Aorta (tissue), 5 donors: ENCODE results near the gene CDK6. TPM values are rescaled to one million over a fixed set of nuclear protein-coding genes. Genes with fewer than 3 reads are reported as not detected.

Source experiments
- ATAC-seq: fragments of 200-7000 bp; cut with Tn5 transposase; one replicate; pipeline ENCODE4 v1.9.1; 2022; ENCODE audit warnings: moderate library complexity; ENCODE audit not compliant: low FRiP score
- DNase-seq, 2 donors: peaks; one replicate each; pipeline ENCODE4 v3.0.0-alpha.2; 2020
- H3K27ac ChIP-seq, 2 donors: one replicate each; pipeline ENCODE4 v1.5.1; 2013; ENCODE audit warnings: low read length in 2 of 2, mild to moderate bottlenecking in 2 of 2, moderate library complexity in 2 of 2, control low read depth in 1 of 2, inconsistent platforms in 1 of 2, low read depth in 1 of 2
- H3K27me3 ChIP-seq, 2 donors: one replicate each; pipeline ENCODE4 v1.6.1; 2013; ENCODE audit warnings: control low read depth in 1 of 2, low read length in 1 of 2, mild to moderate bottlenecking in 1 of 2, moderate library complexity in 1 of 2; ENCODE audit not compliant: insufficient read depth in 2 of 2, control insufficient read depth in 1 of 2
- H3K36me3 ChIP-seq, 2 donors: one replicate each; pipeline ENCODE4 v1.6.1; 2013; ENCODE audit warnings: control low read depth in 1 of 2, low read length in 1 of 2, mild to moderate bottlenecking in 1 of 2; ENCODE audit not compliant: insufficient read depth in 2 of 2, control insufficient read depth in 1 of 2
- H3K4me1 ChIP-seq, 2 donors: one replicate each; pipeline ENCODE4 v1.6.1; 2013; ENCODE audit warnings: low read length in 2 of 2, control low read depth in 1 of 2, mild to moderate bottlenecking in 1 of 2, moderate library complexity in 1 of 2; ENCODE audit not compliant: insufficient read depth in 2 of 2, control insufficient read depth in 1 of 2
- H3K4me3 ChIP-seq, 2 donors: one replicate each; pipeline ENCODE4 v1.5.1; 2013; ENCODE audit warnings: low read length in 2 of 2, control low read depth in 1 of 2, mild to moderate bottlenecking in 1 of 2
- H3K9me3 ChIP-seq: one replicate; pipeline ENCODE4 v1.6.1; 2013; ENCODE audit warnings: mild to moderate bottlenecking, low read length; ENCODE audit not compliant: control insufficient read depth
- WGBS, 2 donors: extraction: QIAGEN DNeasy Blood & Tissue Kit; methylation state at CpG; one replicate each; pipeline ENCODE4 v1.1.7; 2013; 5-methylcytosine and 5-hydroxymethylcytosine counted together
- intact Hi-C, 2 donors: fragments of 100-400 bp; cut with DNase I; formaldehyde crosslinking; loops; one replicate each; pipeline versions ENCODE4 v1.14.2 to v1.15.0; 2022
- polyA plus RNA-seq, 2 donors: library from polyadenylated mRNA; stranded (reverse); fragments of 200-250 nt; gene quantifications; one replicate each; pipeline ENCODE4 v1.2.3, GENCODE V29; 2013
- total RNA-seq, 2 donors: library from RNA; stranded (reverse); fragmentation: NEBNext Ultra II Directional; extraction: Animal tissue kit (Norgen Biotek cat#: 25700); gene quantifications; one replicate each; pipeline ENCODE4 v1.2.1, GENCODE V29; 2021
- donor health status: healthy with polysubstance abuse.
- donor health status: Bipolar disorder and iron deficiency.
- donor health status: DM: no; HTN: no; CAD: no.
- donor health status: DM: no; HTN: no; CAD: no.
- donor health status: DM: yes; HTN: yes; CAD: no.

The CDK6 gene
- total and polyA plus RNA-seq, 4 donors, result 2.8 to 26.0 (median 11.4) TPM

DNA sequence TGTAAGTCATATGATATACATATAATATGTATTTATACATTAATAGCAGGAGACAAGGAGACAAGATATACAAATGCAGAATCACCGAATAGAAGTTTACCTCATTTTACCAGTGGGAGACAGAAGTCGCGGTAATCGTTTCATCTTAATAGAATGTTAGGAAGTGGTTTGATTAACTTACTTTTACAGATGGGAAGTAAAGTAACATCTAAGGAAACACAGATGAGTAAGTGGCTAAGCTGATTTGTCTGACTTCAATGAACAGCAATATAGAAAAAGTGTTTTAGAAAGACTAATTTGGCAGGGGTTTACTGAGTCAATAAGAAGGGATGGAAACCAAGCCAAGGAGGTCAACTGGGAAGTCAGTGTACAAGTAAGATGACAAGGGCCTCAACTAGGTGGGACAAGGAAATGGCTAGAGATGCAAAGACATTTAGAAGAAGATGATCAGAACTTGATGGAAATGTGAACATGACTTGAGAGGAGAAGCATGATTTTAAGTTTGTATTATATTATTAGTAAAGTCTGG is 210.0 kb downstream of the CDK6 start:
- Histone ChIP-seq H3K36me3 (no peaks in the 10 kb centered on the region), H3K4me1 (peaks cover 0 to under 1% of the 10 kb centered on the region in 2 donors), H3K27me3 (no peaks in the 10 kb centered on the region), H3K4me3 (no peak overlapping the region), H3K9me3 (no peaks in the 10 kb centered on the region), H3K27ac (no peak overlapping the region)
- 92 to 96% methylated on average over 4 of the region's 4 CpGs for WGBS, 2 donors
- intact Hi-C loops, result no loop called here
- no peak for DNase-seq
- ATAC-seq, result no peak

DNA sequence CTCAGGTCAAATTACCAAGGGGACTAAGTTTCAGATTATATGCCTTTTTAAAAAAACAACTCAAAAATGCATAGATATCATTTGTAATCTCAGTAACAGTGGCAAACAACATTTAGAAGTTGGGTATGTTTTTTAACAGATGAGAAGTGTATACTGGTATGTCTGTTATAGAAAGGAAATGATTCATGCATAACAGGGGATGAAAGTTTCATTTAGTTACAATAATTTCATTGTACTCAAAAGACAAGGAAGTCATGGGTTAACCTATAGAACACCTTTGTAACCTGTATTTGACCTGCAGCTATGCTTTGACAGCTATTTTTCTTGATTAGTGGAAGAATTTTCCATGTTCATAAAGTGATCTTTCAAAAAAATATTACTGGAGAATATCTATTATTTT is 210.8 kb downstream of the CDK6 start:
- no peak overlapping the region for H3K27ac ChIP-seq
- H3K4me1 ChIP-seq, result peaks cover 0 to 1% of the 10 kb centered on the region in 2 donors
- H3K36me3 ChIP-seq, result no peaks in the 10 kb centered on the region
- DNase-seq, result no peak
- ATAC-seq, result no peak
- intact Hi-C loops, result no loop called here
- no peaks in the 10 kb centered on the region for H3K9me3 ChIP-seq
- no peak overlapping the region for H3K4me3 ChIP-seq
- no peaks in the 10 kb centered on the region for H3K27me3 ChIP-seq

DNA sequence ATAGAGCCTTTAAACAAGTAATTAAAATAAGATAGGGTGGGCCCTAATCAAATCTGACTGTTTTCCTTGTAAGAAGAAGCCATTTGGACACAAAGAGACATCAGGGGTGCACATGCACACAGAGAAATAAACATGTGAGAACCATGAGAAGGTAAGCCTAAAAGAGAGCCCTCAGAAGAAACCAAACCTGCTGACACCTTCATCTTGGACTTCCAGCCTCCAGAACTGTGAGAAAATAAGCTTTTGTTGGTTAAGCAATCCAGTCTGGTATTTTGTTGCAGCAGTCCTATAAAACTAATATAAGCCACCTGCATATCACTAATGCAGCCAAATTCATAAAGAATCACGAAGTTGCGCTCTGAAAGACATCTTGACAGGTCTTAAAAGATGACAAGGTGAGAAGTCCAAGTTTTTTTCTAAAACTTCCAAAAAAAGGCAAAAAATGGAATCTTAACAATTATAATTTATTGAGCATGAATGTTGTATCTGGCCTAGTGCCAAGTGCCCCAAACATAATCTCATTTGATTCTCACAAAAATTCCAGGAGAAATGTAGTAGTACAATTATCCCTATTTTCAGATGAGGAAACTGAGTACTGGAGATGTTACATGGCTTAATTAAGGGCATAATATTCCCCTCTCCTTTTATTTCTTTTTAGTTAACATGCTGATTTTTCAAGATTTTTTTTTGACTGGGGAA is 211.9 kb downstream of the CDK6 start:
- Histone ChIP-seq H3K4me3 (no peak overlapping the region), H3K27ac (no peak overlapping the region), H3K9me3 (no peaks in the 10 kb centered on the region), H3K27me3 (no peaks in the 10 kb centered on the region), H3K4me1 (peaks cover 0 to 3% of the 10 kb centered on the region in 2 donors), H3K36me3 (no peaks in the 10 kb centered on the region)
- intact Hi-C loops, result loop anchor here (5.0 kb wide), 4 partner anchors 93 to 433 kb away; no protein-coding TSS in a partner anchor
- ATAC-seq (no peak), DNase-seq (no peak)
- 97 to 98% methylated on average over 2 of the region's 2 CpGs for WGBS, 2 donors

DNA sequence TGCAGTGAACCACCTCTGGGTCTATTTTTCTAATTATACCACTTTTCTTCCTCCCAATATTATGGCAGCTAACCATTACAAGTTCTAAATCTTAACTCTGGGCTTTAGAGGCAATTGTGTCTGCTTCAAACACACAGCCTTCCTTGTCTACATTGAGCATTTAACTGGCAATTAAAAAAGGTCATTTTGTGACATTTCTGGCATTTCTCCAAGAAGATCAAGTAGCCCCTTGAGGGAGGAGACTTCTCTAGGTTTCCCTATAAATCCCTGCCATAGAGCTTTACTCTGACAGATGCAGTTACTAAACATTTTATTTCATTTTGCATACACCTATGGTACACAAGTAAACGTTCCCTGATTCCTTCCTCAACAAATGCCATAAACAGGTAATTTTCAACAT is 212.8 kb downstream of the CDK6 start:
- Histone ChIP-seq H3K4me1 (peaks cover 0 to 3% of the 10 kb centered on the region in 2 donors), H3K36me3 (no peaks in the 10 kb centered on the region), H3K27me3 (no peaks in the 10 kb centered on the region), H3K9me3 (no peaks in the 10 kb centered on the region), H3K27ac (no peak overlapping the region), H3K4me3 (no peak overlapping the region)
- intact Hi-C loops, result loop anchor here (5.0 kb wide), 4 partner anchors 94 to 434 kb away; no protein-coding TSS in a partner anchor
- ATAC-seq (no peak), DNase-seq (no peak)
- 90 to 97% methylated on average over 1 of the region's 1 CpG for WGBS, 2 donors

DNA sequence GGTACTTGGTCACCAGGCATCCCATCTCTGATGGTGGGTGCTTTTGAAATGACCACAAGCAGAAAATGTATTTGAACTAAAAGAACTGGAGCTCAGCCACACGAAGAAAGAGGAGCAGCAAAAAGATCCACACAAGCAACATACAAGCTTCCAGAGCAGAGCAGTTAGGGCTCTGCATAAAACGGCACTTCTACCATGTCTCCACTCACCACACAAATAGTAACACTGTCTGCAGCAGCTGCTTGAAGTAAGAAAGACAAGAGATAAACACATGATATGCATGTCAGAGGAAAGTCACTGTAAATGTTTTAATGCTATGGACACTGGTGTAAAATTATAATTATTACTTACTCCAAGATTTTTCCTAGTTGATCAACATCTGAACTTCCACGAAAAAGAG is 213.7 kb downstream of the CDK6 start:
- intact Hi-C loops, result loop anchor here (5.0 kb wide), 4 partner anchors 95 to 435 kb away; no protein-coding TSS in a partner anchor
- Histone ChIP-seq H3K27ac (no peak overlapping the region), H3K4me3 (no peak overlapping the region), H3K4me1 (peaks cover 0 to 3% of the 10 kb centered on the region in 2 donors), H3K36me3 (no peaks in the 10 kb centered on the region), H3K9me3 (no peaks in the 10 kb centered on the region), H3K27me3 (no peaks in the 10 kb centered on the region)
- DNase-seq, result no peak
- ATAC-seq, result no peak
- WGBS, 2 donors, result 70 to 72% methylated on average over 3 of the region's 3 CpGs

DNA sequence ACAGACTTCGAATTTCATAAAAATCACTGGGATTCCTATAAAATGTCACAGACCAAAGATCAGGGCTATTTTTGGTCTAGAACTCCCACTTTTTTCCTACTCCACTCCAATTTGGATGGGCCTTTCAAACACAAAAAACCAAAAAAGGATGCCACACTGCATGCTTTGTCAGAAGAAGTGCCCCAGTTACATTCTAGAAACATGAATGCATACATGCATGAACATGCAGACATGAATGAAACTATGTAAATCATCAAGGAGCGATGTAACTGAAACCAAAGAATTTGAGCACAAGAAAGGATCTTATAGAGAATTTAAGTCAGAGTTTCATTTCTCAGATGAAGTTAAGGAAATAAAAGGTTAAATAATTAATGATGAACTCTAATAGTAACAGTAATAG is 214.3 kb downstream of the CDK6 start:
- 51% methylated on average over 2 of the region's 2 CpGs for WGBS, 2 donors
- no peak overlapping the region for H3K27ac ChIP-seq
- no peak for ATAC-seq

DNA sequence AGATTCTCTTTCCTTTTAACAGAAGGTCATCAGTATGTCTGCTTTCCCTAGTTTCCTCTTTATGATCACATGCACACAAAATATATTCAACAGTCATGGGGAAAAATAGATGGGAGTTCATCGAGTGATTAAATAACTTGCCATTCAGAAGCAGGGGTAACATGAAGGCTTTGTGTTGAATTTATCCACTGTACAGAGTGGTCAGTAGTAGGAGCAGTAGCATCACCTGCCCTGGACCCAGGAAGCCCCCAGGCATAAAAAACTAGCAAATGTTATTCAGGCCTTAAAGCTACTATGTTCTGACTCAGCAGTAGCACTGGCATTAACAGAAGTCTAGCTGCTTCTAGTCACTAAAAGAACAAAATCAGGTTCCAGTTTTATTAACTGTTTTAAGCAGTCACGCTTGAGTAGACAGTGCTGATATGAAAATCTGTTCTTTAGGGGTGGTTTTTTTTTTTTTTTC is 214.8 kb downstream of the CDK6 start:
- intact Hi-C loops, result loop anchor here (5.0 kb wide), 4 partner anchors 96 to 436 kb away; no protein-coding TSS in a partner anchor
- Histone ChIP-seq H3K9me3 (no peaks in the 10 kb centered on the region), H3K36me3 (no peaks in the 10 kb centered on the region), H3K27ac (peak overlapping the region; percentile 81 to 93), H3K4me1 (peaks cover 0 to 3% of the 10 kb centered on the region in 2 donors), H3K27me3 (no peaks in the 10 kb centered on the region), H3K4me3 (no peak overlapping the region)
- 50 to 52% methylated on average over 2 of the region's 2 CpGs for WGBS, 2 donors
- DNase-seq (no peak), ATAC-seq (no peak)

More for the DNA sequence above, 214.3 kb downstream of the CDK6 start:
- no peak overlapping the region for H3K4me3 ChIP-seq
- intact Hi-C loops, result loop anchor here (5.0 kb wide), 4 partner anchors 95 to 435 kb away; no protein-coding TSS in a partner anchor
- H3K9me3 ChIP-seq, result no peaks in the 10 kb centered on the region
- H3K27me3 ChIP-seq, result no peaks in the 10 kb centered on the region
- no peak for DNase-seq
- peaks cover 0 to 3% of the 10 kb centered on the region in 2 donors for H3K4me1 ChIP-seq
- no peaks in the 10 kb centered on the region for H3K36me3 ChIP-seq

DNA sequence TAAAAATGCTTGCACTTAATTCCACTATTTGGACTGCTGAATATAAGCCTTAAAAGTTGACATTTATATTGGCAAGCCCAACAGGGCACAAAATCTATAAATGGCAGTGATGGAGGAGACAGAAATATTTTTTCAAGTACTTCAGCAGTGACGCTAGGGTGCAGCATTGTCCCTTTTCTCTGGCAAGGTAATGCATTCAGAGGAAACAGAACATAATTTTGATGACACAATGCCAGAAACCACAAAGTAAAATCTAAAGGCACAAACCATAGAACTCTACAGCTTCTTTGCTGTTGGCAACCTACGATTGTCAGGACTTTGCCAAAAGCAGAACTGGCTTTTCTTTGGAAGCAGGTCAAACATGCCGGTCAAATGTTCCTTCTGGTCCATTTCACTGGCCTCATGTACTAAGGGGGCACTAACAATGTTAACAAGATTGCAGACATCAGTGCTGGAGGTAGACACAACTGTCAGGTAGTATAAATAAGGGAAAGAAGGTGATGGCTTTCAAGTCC is 215.3 kb downstream of the CDK6 start:
- DNase-seq (peak; percentile 79 to 82), ATAC-seq (peak; percentile 91)
- H3K36me3 ChIP-seq, result no peaks in the 10 kb centered on the region
- no peak overlapping the region for H3K4me3 ChIP-seq
- peaks cover 0 to 3% of the 10 kb centered on the region in 2 donors for H3K4me1 ChIP-seq
- peak overlapping the region; percentile 81 to 93 for H3K27ac ChIP-seq
- no peaks in the 10 kb centered on the region for H3K27me3 ChIP-seq
- WGBS, 2 donors, result 0 to 1% methylated on average over 3 of the region's 3 CpGs
- no peaks in the 10 kb centered on the region for H3K9me3 ChIP-seq
- intact Hi-C loops, result loop anchor here (5.0 kb wide), 4 partner anchors 96 to 436 kb away; no protein-coding TSS in a partner anchor
